AG10803 (cell line): ENCODE measurements around the gene PAM16.
A peak's percentile ranks its signal among the peaks of the same experiment; 100 is the strongest.

ENCODE experiments used
- DNase-seq: peaks from one replicate; pipeline ENCODE4 v3.0.0; 2010; ENCODE audit warnings: low read depth
- H3K4me3 ChIP-seq: 2 replicates; pipeline ENCODE4 v1.5.1; 2011; ENCODE audit warnings: mild to moderate bottlenecking, low read length, control low read depth
- TF ChIP-seq, protein P1 (sequence below): conservative IDR thresholded peaks from 2 replicates; pipeline ENCODE4 v1.5.1; 2011; ENCODE audit warnings: mild to moderate bottlenecking, low read length, control low read depth, inconsistent platforms

The PAM16 gene

DNA sequence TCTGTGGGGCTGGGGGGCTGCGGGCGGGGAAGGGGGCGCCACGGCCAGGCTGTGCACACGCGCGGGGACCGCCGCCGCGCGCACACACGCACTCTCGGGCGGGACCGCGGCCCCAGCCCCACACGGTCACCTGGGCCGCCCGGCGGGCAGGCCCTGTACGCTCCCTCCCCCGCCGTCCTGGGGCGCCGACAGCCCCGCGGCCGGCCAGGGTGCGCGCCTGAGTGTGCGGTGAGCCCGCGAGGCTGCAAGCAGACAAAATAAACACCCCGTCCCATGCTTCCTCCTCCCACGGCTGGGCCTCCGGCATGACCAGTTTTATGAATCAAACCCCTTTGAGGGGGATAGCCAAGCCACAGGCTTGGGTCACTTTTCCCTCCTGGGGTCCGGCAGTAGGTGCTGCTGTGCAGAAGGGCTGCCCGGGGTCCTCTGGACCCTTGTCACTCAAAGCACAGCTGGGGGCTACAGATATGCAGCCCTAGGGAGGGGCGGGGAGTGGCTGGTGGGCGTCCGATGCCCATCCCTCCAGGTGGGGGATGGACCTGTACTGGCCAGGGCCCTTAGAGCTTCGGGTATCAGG is 21.0 kb upstream of the PAM16 start:
- TF ChIP-seq, protein P1, sequence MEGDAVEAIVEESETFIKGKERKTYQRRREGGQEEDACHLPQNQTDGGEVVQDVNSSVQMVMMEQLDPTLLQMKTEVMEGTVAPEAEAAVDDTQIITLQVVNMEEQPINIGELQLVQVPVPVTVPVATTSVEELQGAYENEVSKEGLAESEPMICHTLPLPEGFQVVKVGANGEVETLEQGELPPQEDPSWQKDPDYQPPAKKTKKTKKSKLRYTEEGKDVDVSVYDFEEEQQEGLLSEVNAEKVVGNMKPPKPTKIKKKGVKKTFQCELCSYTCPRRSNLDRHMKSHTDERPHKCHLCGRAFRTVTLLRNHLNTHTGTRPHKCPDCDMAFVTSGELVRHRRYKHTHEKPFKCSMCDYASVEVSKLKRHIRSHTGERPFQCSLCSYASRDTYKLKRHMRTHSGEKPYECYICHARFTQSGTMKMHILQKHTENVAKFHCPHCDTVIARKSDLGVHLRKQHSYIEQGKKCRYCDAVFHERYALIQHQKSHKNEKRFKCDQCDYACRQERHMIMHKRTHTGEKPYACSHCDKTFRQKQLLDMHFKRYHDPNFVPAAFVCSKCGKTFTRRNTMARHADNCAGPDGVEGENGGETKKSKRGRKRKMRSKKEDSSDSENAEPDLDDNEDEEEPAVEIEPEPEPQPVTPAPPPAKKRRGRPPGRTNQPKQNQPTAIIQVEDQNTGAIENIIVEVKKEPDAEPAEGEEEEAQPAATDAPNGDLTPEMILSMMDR: no peak
- no peak for DNase-seq
- H3K4me3 ChIP-seq: peak overlapping the region; percentile 99

DNA sequence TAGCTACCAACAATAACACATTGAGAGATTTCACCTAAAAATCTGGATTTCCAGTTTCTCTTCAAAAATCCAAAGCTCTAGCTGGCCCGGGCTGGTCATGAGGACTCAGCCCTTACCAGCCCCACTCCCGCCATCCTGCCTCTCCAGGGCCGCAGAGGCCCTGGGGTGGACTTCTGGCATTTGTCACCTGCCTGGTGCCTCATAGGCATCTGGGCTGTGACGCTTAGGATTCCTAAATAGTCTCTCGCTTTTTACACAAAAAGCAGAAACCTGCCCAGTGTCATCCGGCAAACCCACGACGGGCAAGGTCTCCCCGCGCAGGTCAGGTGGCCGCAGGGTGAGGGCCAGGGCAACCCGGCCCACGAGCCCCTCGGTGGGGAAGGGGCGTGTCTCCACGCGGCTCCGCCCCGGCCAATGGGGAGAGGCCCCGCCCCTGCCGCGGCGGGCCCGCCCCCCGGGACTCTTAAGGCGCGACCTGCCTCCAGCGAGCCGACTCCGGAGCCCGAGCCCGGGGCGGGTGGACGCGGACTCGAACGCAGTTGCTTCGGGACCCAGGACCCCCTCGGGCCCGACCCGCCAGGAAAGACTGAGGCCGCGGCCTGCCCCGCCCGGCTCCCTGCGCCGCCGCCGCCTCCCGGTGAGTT is 20.4 kb upstream of the PAM16 start, which contains the start of gene VASN:
Gene VASN, plus strand, starts transcription at position 492 of the 644 bp plus-strand sequence. CDS start 9,030 bp downstream, outside the sequence.
- TF ChIP-seq, protein P1: no peak
- DNase-seq: peak; percentile 74
- peak within 1 kb of the TSS; percentile 99 for H3K4me3 ChIP-seq

DNA sequence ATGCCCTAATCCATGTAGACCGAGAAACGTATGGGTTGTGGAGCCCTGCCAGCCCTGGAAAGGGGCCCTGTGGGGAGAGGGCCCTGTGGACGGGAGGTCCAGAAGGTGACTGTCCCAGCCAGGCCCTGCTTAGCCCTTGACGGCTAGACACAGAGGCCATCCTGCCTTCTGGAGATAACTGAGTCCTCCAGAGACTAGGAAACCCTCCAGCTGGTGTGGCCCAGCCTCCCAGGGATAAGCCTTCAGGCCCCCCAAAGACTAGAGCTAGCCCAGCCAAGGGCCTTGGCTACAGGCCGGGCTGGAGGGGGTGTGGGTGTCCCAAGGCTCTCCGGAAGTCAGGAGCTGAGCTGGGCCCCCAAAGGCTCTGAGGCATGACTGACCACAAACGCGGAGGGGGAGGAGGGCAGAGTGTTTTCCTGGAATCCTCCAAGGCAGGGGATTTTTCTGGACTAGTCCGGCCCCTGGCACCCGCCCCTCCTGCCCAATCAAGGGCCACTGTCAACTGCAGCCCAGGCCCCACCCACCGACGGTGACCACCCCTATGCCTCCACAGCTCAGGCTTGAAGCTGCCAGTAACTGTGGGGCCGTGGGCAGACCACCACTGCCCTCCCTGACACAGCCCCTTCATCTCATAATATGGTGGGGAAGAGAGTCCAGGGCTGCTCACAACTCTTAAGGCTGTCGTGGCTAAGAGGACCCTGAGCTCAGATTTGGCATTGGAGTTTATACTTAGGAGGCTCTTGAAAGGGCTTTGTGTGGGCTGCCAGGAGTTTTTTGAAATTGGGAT is 19.6 kb upstream of the PAM16 start:
- H3K4me3 ChIP-seq: peak overlapping the region; percentile 44
- DNase-seq: peak; percentile 81
- TF ChIP-seq, protein P1: no peak

DNA sequence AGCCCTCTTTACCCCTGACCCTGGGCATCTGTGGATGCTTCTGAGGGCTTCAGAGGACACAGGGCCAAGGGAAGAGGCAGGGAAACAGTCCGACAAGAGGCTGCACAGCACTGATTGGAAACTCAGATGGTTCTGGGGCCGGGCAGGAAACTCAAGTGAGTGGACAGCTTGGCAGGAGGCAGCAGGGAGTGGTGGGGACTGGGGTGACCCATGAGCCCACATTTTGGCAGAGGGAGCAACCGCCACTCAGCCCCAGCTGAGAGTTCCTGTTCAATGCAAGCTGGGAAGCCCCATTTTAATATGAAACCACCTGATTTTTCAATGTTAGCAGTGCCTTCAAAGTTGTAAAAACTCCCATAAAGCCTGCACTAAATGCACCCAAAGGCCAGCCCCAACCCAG is 19.0 kb upstream of the PAM16 start:
- no peak overlapping the region for H3K4me3 ChIP-seq
- TF ChIP-seq, protein P1: no peak
- no peak for DNase-seq

DNA sequence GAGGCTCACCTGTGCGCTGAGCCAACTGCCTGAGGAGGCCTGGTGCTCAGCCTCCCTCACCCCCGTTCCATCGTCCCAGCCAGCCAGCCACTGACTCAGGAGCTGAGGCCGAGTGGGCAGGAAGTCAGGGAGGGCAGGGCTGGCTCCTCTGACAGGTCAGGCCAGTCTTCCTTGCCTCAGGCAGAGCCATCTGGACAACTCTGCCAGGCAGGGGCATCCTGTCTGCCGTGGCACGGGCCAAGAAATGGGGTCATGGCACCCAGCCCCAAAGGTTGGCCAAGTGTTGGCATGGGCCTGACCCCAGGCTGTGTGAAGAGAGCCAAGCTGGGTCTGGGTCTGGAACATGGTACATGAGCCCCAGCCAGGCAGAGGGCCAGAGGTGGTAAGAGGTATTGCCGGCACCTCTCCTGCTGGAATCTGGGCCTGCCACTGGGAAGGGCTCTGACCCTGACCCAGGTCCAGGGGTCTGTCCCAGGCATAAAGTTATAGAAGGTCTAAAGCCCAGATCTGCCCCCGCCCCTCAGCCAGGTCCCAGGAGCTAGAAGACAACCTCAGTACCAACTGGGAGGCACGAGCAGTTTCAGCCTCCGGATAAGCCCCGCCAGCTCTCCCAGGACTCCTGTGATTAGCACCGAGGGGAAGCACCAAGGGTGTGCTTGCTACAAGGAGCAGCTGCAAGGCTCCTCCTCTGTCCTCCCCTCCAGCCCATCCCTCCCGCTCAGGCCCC is 18.0 kb upstream of the PAM16 start:
- TF ChIP-seq, protein P1: no peak
- H3K4me3 ChIP-seq: no peak overlapping the region
- peak; percentile 58 for DNase-seq

DNA sequence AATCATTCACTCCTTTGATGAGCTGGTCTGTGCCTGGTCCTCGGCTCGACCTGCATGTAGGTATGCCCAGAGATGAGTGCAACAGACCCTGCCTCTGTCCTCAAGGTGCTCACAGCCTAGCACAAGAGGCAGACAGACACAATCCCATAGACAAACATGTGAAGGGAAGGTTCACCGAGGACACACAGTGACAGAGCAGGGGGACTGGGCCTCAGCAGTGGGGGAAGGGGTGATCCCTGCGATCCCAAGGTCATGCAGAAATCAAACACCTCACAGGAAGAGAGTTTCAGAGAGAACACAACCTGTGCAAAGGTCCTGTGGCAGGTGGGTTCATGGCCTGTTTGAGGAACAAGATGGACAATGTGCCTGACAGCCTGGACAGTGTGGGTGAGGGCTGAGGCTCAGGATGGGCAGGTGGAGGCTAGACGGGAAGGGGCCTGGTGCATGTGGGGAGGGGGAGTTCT is 16.3 kb upstream of the PAM16 start:
- TF ChIP-seq, protein P1: no peak
- H3K4me3 ChIP-seq: no peak overlapping the region
- no peak for DNase-seq
